Gastroesophageal sphincter (tissue), 4 donors: Measurements from ENCODE around the gene CHI3L1. TPM values are rescaled to one million over a fixed set of nuclear protein-coding genes. Genes with fewer than 3 reads are reported as not detected.
"Not testable (repeated sequence)": the region's sequence is repeated elsewhere in the genome, so short reads cannot be mapped to it uniquely, and the experiment has no call there.

Experiments
- ATAC-seq: fragments of 150-250 bp; one replicate; pipeline ENCODE4 v1.9.1; 2016; ENCODE audit warnings: mild to moderate bottlenecking, moderate library complexity
- H3K27ac ChIP-seq, 4 donors: fragments of 200-600 bp; sonication (generic) in 3 of 4; 1 replicate in 3 of 4; 2 replicates in 1 of 4; pipeline ENCODE4 v1.5.1; 2016 to 2019
- H3K27me3 ChIP-seq: fragments of 200-600 bp; sonication (generic); one replicate; pipeline ENCODE4 v1.5.1; 2019
- H3K36me3 ChIP-seq, 2 donors: fragments of 200-600 bp; sonication (generic); one replicate each; pipeline ENCODE4 v1.5.1; 2019; ENCODE audit warnings: control low read depth in 1 of 2
- H3K4me1 ChIP-seq, 3 donors: fragments of 200-600 bp; sonication (generic); 1 replicate in 2 of 3; 2 replicates in 1 of 3; pipeline ENCODE4 v1.5.1; 2016 to 2019; ENCODE audit warnings: control low read depth in 2 of 3
- H3K4me3 ChIP-seq, 2 donors: fragments of 200-600 bp; sonication (generic); one replicate each; pipeline ENCODE4 v1.5.1; 2019; ENCODE audit warnings: mild to moderate bottlenecking in 1 of 2, moderate library complexity in 1 of 2
- H3K9me3 ChIP-seq, 3 donors: fragments of 200-600 bp; sonication (generic); one replicate each; pipeline ENCODE4 v1.5.1; 2017 to 2019; ENCODE audit warnings: control low read depth in 2 of 3
- EP300 ChIP-seq: sonication (generic); formaldehyde crosslinking; IDR thresholded peaks from one replicate; pipeline ENCODE4 v1.6.1; 2017; ENCODE audit warnings: antibody characterized with exemption, mild to moderate bottlenecking
- POLR2A ChIP-seq, 2 donors: fragments of 450-650 bp; IDR thresholded peaks; one replicate each; pipeline ENCODE4 v1.6.1; 2017; ENCODE audit warnings: antibody characterized with exemption in 2 of 2, mild to moderate bottlenecking in 2 of 2, moderate library complexity in 1 of 2
- POLR2AphosphoS5 ChIP-seq: sonication (generic); formaldehyde crosslinking; IDR thresholded peaks from one replicate; pipeline ENCODE4 v1.6.1; 2017; ENCODE audit warnings: antibody characterized with exemption
- WGBS, 2 donors: methylation state at CpG; one replicate each; pipeline ENCODE4 v1.1.5; 2018; ENCODE audit warnings: low coverage in 1 of 2; 5-methylcytosine and 5-hydroxymethylcytosine counted together
- total RNA-seq, 4 donors: library from RNA; depleted of rRNA; stranded (reverse); fragments of >200 nt; gene quantifications; one replicate each; pipeline ENCODE4 v1.1.0, GENCODE V29; 2016
- TF ChIP-seq, protein P1 (sequence below), 4 experiments: fragments of 200-600 bp in 2 of 4; fragments of 450-650 bp in 2 of 4; sonication (generic) in 1 of 4; IDR thresholded peaks; one replicate each; pipeline ENCODE4 v1.5.1; 2017 to 2019; ENCODE audit warnings: antibody characterized with exemption in 4 of 4, mild to moderate bottlenecking in 2 of 4, moderate library complexity in 2 of 4

CHI3L1 gene
- 1 to 10 TPM in 3 of 4 donors, not detected in 1; 3.4 to 5.4 (median 5.0) TPM for total RNA-seq

- Histone ChIP-seq H3K4me1 (peaks cover 0 to 15% (median 0%) of the 10 kb centered on the region in 3 donors), H3K9me3 (no peaks in the 10 kb centered on the region), H3K36me3 (no peaks in the 10 kb centered on the region), H3K27me3 (no peaks in the 10 kb centered on the region), H3K4me3 (no peak within 1 kb of the TSS), H3K27ac (no peak within 1 kb of the TSS)
- ATAC-seq: no peak
- WGBS, 2 donors: 53 to 64% methylated on average over 5 to 14 of the region's 14 CpGs
- TF ChIP-seq POLR2AphosphoS5 (no peak), POLR2A (IDR thresholded peaks at IDR 0.05) (no peak), EP300 (no peak)
- TF ChIP-seq, protein P1, sequence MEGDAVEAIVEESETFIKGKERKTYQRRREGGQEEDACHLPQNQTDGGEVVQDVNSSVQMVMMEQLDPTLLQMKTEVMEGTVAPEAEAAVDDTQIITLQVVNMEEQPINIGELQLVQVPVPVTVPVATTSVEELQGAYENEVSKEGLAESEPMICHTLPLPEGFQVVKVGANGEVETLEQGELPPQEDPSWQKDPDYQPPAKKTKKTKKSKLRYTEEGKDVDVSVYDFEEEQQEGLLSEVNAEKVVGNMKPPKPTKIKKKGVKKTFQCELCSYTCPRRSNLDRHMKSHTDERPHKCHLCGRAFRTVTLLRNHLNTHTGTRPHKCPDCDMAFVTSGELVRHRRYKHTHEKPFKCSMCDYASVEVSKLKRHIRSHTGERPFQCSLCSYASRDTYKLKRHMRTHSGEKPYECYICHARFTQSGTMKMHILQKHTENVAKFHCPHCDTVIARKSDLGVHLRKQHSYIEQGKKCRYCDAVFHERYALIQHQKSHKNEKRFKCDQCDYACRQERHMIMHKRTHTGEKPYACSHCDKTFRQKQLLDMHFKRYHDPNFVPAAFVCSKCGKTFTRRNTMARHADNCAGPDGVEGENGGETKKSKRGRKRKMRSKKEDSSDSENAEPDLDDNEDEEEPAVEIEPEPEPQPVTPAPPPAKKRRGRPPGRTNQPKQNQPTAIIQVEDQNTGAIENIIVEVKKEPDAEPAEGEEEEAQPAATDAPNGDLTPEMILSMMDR (IDR thresholded peaks at IDR 0.05): no peak
Measured at GRCh38 chr1:203186446-203187303, at the start of gene CHI3L1. TSS of gene CHI3L1 (minus strand) at chr1:203186704. CDS start at chr1:203186623, 81 bp downstream.

- 88 to 93% methylated on average over 5 to 7 of the region's 7 CpGs for WGBS, 2 donors
- ATAC-seq, H3K4me1 ChIP-seq, H3K27ac ChIP-seq, H3K36me3 ChIP-seq, H3K4me3 ChIP-seq: not testable (repeated sequence)
- Histone ChIP-seq H3K27me3 (peaks cover 27% of the 10 kb centered on the region), H3K9me3 (peaks cover 0 to 19% (median 0%) of the 10 kb centered on the region in 3 donors)
Measured at GRCh38 chr1:203234901-203235300, 48.4 kb upstream of the CHI3L1 start.

DNA sequence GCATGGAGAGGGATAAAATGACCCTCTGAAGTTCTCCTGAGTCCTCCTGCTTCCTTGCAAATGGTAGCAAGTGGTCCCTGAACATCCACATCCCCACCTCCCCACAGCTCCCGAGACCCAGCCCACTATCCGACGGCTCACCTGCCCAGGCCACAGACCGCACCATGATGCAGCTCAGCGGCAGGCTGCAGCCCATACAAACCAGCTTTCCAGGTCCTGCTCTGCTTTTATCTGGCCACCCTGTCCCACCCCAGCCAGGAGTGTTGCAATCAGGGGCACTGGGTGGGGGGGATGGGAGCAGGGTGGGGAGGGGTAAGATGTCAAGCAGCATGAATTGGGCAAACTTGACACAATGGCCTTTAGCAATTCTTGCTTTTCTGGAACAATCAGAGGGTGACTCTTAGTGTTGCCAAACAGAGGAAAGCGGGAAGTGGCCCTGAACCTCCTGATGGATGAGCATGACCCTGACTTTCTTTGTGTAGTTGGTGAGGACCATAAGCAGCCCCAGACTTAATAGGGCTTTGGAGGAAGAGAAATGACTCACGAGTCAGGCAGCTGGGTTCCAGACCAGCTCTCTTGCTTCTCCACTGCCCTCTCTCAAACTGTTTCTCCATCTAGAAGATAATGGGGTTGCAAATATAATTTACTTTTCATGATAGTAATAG is 43.1 kb upstream of the CHI3L1 start, which contains the start of gene CHIT1:
Gene CHIT1 (minus strand): TSS at position 203 of the 665 bp plus-strand sequence. CDS start 37 bp downstream, at position 166.
- H3K27ac ChIP-seq: no peak within 1 kb of the TSS
- TF ChIP-seq EP300: no peak
- TF ChIP-seq, protein P1 (IDR thresholded peaks at IDR 0.05): no peak
- no peak for TF ChIP-seq POLR2AphosphoS5
- TF ChIP-seq POLR2A (IDR thresholded peaks at IDR 0.05): no peak
- no peaks in the 10 kb centered on the region for H3K36me3 ChIP-seq
- H3K4me1 ChIP-seq: no peaks in the 10 kb centered on the region
- H3K4me3 ChIP-seq: no peak within 1 kb of the TSS
- WGBS, 2 donors: 86 to 100% methylated on average over 2 to 7 of the region's 7 CpGs
- peaks cover 41% of the 10 kb centered on the region for H3K27me3 ChIP-seq
- peaks cover 0 to under 1% (median 0%) of the 10 kb centered on the region in 3 donors for H3K9me3 ChIP-seq
- no peak for ATAC-seq

DNA sequence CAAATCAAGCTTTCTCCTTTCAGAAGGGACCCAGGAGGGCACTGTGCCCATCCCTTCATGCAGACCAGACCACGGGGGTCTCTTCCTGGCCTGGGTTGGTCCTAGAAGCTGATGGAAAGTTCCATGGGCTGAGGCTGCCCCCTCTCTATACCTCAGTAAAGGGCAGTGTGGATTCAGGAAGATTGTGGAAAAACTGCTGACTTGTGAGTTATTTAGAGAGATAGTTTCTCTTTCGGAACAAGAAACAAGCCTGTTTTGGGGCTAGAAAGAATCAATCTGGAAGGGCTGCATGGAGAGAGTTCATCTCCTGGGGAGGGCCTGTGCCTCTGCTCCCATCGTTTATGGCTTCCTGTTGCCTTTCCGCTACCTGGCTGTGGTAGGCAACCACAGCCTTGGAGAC is 42.2 kb upstream of the CHI3L1 start:
- TF ChIP-seq, protein P1 (IDR thresholded peaks at IDR 0.05): no peak
- TF ChIP-seq POLR2A (IDR thresholded peaks at IDR 0.05): no peak
- no peak for TF ChIP-seq EP300
- no peak for TF ChIP-seq POLR2AphosphoS5
- no peaks in the 10 kb centered on the region for H3K4me1 ChIP-seq
- H3K9me3 ChIP-seq: no peaks in the 10 kb centered on the region
- no peaks in the 10 kb centered on the region for H3K36me3 ChIP-seq
- no peak overlapping the region for H3K27ac ChIP-seq
- no peak for ATAC-seq
- H3K27me3 ChIP-seq: peaks cover 41% of the 10 kb centered on the region
- H3K4me3 ChIP-seq: no peak overlapping the region
- 64 to 100% methylated on average over 1 to 2 of the region's 4 CpGs for WGBS, 2 donors

- no peak overlapping the region for H3K4me3 ChIP-seq
- peaks cover 42% of the 10 kb centered on the region for H3K27me3 ChIP-seq
- no peak overlapping the region for H3K27ac ChIP-seq
- ATAC-seq: no peak
- H3K9me3 ChIP-seq: no peaks in the 10 kb centered on the region
- TF ChIP-seq POLR2A (IDR thresholded peaks at IDR 0.05) (no peak), POLR2AphosphoS5 (no peak), EP300 (no peak)
- TF ChIP-seq, protein P1 (IDR thresholded peaks at IDR 0.05): no peak
- H3K4me1 ChIP-seq: no peaks in the 10 kb centered on the region
- 94 to 100% methylated on average over 4 to 8 of the region's 9 CpGs for WGBS, 2 donors
- no peaks in the 10 kb centered on the region for H3K36me3 ChIP-seq
Measured at GRCh38 chr1:203227371-203228083, 41.0 kb upstream of the CHI3L1 start.
